ENCODE measurements around the gene STAT5A.
"Not testable (repeated sequence)": the region's sequence is repeated elsewhere in the genome, so short reads cannot be mapped to it uniquely, and the experiment has no call there.

Gene STAT5A

GRCh38 chr17:42285346-42286050 lies 2.8 kb upstream of the STAT5A start:
- no peak for DNase-seq (ENCODE audit: low read depth in 2 of 2)

GRCh38 chr17:42286411-42287221 lies 1.7 kb upstream of the STAT5A start:
- DNase-seq (ENCODE audit: low read depth in 2 of 2) = no peak

GRCh38 chr17:42287305-42287976 lies 857 bp upstream of the STAT5A start:
- DNase-seq (ENCODE audit: low read depth in 2 of 2) = no peak

- no peak for DNase-seq (ENCODE audit: low read depth in 2 of 2)
These were observed 709 bp downstream of the STAT5A start for GRCh38 chr17:42288803-42289610.

GRCh38 chr17:42289611-42290181 lies 1.4 kb downstream of the STAT5A start:
- DNase-seq (ENCODE audit: low read depth in 2 of 2) = no peak

- no peak for DNase-seq (ENCODE audit: low read depth in 2 of 2)
These were observed 2.3 kb downstream of the STAT5A start for GRCh38 chr17:42290577-42290976.

GRCh38 chr17:42291129-42291528 lies 2.8 kb downstream of the STAT5A start:
- no peak for DNase-seq (ENCODE audit: low read depth in 2 of 2)

- DNase-seq (ENCODE audit: low read depth in 2 of 2) = no peak
These were observed 6.4 kb downstream of the STAT5A start for GRCh38 chr17:42294469-42295398.

GRCh38 chr17:42296012-42296411 lies 7.7 kb downstream of the STAT5A start:
- DNase-seq (ENCODE audit: low read depth in 2 of 2) = no peak

- not testable (repeated sequence) for DNase-seq (ENCODE audit: low read depth in 2 of 2)
These were observed 9.5 kb downstream of the STAT5A start for GRCh38 chr17:42297775-42298174.

- not testable (repeated sequence) for DNase-seq (ENCODE audit: low read depth in 2 of 2)
These were observed 11.1 kb downstream of the STAT5A start for GRCh38 chr17:42299361-42299760.

GRCh38 chr17:42299913-42300312 lies 11.6 kb downstream of the STAT5A start:
- DNase-seq (ENCODE audit: low read depth in 2 of 2) = not testable (repeated sequence)

- no peak for DNase-seq (ENCODE audit: low read depth in 2 of 2)
These were observed 12.7 kb downstream of the STAT5A start for GRCh38 chr17:42301022-42301421.

GRCh38 chr17:42303694-42304093 lies 15.4 kb downstream of the STAT5A start:
- DNase-seq (ENCODE audit: low read depth in 2 of 2) = no peak

GRCh38 chr17:42304187-42305030 lies 16.1 kb downstream of the STAT5A start:
- no peak for DNase-seq (ENCODE audit: low read depth in 2 of 2)

- DNase-seq (ENCODE audit: low read depth in 2 of 2) = not testable (repeated sequence)
These were observed 16.7 kb downstream of the STAT5A start for GRCh38 chr17:42305031-42305330.

- DNase-seq (ENCODE audit: low read depth in 2 of 2) = no peak
These were observed 17.5 kb downstream of the STAT5A start for GRCh38 chr17:42305543-42306384.

- no peak for DNase-seq (ENCODE audit: low read depth in 2 of 2)
These were observed 18.0 kb downstream of the STAT5A start for GRCh38 chr17:42306385-42306667.
